Myocyte (in vitro differentiated cells): ENCODE results near the gene CD96. TPM values are rescaled to one million over a fixed set of nuclear protein-coding genes. Genes with fewer than 3 reads are reported as not detected.
A peak's percentile ranks its signal among the peaks of the same experiment; 100 is the strongest.
"Not testable (repeated sequence)": the region's sequence is repeated elsewhere in the genome, so short reads cannot be mapped to it uniquely, and the experiment has no call there.

Experiments
- DNase-seq: peaks from one replicate; pipeline ENCODE4 v3.0.0-alpha.2; 2012; ENCODE audit warnings: low read depth
- total RNA-seq: library from RNA; depleted of rRNA; stranded (reverse); fragments of >200 nt; gene quantifications from 2 replicates; pipeline ENCODE4 v1.2.3, GENCODE V29; 2014

The CD96 gene
- total RNA-seq, 1 donor from 2014 or later, result 0.08 TPM

DNA sequence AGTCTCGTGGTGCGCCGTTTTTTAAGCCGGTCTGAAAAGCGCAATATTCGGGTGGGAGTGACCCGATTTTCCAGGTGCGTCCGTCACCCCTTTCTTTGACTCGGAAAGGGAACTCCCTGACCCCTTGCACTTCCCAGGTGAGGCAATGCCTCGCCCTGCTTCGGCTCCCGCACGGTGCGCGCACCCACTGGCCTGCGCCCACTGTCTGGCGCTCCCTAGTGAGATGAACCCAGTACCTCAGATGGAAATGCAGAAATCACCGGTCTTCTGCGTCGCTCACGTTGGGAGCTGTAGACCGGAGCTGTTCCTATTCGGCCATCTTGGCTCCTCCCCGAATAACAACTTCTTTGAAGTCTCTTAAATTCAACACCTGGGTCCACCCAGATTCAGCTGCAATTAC is 19.9 kb downstream of the CD96 start:
- DNase-seq, result not testable (repeated sequence)

DNA sequence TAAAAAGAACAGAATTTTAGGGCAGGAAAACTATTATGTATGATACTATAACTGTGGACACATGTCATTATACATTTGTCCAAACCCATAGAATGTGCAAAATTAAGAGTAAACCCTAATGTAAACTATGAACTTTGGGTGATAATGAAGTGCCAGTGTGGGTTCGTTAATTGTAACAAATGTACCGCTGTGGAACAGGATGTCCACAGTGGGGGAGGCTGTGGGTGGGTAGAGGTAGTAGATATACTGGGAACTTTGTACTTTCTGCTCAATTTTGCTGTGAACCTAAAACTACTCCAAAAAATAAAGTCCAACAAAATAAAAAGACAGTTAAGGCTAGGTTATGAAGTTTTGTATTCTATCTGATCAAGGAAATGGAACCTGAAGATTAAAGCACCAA is 24.8 kb downstream of the CD96 start:
- DNase-seq, result no peak

DNA sequence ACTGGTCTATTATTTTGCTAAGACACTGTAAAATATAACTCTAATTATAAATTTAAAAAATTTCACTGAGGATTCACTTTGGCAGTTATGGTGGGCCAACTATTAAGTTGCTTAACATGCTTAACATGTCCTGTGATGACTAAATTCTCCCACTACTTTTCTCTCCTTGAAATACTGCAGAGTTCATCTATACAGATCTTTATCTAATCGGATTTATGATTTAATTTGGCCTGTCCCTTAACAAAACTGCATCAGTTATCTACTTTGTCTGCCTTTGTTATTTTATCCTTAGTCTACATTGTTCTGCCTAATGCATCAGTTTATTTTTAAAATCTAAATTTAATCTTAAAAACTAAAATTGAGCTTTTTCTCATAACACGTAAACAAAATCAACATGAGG is 26.4 kb downstream of the CD96 start:
- DNase-seq, result no peak

DNA sequence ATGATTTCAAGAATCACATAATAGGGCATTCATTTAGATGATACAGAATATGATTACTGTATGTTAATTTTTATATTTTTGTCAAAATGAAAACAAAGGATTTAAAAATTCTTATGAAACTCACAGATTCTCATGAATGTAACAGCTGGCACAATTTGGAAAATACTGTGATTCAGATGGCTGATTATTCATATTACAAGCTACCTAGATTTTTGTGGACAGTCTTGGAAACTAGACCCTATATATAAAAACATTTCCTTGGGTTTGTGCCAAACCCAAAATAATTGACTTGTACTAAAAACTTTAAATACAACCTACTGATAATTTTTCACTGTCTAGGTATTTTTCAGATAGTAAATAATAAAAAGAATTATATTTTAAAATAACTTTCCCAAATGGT is 26.9 kb downstream of the CD96 start:
- peak; percentile 8 for DNase-seq

DNA sequence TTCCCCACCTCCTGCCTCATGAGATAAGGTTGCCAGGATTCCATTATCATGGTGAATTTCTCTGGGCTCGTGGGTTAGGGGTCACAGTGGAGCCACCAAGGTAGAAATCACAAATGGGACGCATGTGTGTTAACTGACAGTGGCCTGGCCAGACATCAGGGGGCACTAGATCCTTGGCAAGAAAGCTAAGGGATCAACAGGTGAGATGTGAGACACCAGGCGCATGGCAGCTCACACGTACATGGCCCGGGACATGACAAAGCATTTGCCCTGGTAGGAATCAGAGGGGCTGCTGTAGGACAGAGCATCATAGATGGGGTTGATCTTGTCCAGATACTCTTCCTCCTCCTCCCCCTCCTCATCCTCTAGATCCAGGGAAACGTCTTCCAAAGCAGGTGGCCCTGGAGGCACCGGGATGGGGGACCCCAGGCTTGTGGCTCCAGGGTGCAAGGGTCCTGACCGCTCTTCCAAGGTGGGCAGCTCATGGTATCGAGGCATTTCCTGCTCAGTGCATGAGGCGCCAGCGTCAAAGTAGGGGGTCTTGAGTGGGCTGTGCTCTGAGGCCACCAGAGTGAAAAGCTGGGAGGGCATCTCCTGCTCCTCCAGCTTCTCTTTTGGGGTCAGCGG is 28.5 kb downstream of the CD96 start:
- DNase-seq, result no peak

DNA sequence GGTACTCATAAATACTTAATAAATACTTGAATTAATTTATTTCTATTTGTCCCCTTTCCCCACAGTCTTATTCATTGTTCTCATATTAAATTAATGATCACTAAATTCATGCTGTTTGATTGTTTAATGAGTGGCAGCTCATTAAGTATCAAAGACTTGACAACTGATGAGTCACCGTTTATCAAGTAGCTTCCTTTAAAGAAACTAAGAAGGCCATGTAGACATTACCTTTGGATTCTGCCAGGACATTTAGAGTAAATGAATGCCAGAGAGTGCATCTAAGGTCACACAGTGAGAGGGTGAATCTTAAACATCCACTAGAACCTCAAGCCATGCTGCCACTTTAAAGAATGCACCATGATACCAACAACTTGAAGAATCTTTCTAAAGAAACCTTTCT is 29.3 kb downstream of the CD96 start:
- no peak for DNase-seq

DNA sequence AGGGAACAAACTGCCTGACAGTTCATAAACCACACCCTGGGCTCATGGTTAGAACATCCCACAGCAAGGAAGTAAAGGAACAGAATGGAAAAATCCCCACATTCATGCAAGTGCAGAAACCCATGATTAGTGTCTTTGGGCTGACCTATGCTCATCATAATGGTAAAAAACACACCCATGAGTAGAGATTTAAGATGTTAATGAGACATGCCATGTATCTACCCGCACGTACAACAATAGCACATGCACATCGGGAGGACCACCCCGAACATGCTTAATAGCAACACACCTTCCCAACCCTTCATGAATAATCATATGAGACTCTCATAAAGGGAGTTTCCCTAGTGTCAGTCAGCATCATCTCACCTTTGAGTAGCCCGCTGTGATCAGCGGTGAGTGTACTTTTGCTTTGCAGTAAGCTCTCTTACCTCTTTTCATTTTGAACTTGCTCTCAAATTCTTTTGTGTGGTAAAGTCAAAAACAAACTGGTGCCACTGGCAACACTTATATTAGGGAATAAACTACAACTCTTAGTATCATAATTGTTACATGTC is 30.0 kb downstream of the CD96 start:
- no peak for DNase-seq

DNA sequence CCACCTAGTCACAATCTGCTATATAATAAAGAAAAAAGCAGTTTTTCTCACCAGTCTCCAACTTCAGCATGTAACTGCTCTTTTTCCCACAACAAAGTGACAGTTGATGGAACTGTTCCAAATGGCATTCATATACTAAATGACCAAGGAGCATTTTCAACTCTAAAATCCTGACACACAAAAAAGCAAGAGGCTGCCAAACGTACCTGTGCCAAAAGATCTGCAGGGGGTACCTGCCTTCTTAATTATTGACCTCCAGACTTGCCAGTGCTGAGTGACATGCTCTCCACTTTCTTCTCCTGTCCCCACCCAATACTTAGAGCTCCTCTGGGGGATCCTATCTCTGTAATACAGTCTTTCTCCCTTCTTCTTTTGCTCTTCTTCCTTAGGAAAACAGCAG is 35.1 kb downstream of the CD96 start:
- no peak for DNase-seq

DNA sequence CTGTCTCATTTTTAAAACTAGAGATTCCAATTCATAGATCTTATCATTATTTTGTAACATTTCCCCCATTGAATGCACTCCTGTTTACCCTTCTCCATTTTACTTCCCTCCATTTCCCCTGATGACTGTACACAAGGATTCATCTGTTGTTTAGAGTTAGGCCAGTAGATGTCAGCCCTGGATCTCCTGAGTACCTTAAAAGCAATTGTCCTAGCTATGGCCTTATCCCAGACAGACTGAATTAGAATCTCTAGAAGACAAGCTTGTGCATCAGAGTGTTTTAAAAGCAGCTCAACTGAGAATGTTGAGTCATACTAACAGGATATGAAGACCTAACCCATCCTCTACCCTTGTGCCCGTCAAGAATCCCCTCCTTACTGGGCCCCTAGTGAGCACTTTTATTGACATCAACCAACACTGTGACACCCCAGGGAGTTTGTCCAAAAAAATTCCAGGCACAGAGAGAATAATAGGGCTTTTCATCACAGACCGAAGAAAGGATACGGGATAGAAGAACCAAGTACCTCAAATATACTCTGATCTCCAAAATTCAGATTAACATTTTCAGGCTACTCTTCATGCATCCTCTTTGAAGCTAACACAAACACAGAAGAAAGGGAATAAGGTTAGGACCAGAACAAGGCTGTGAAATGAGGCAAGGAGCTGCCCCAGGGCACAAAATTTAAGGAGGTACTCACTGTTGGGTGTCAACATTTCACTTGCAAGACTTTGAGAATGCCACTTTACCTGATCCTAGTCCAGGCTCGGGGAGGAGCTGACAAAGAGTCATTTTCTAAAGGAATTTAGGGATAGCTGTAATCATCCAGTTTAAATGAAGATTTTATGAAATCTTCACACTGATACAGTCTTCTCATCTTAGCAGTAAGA is 36.0 kb downstream of the CD96 start:
- peak; percentile 78 for DNase-seq

DNA sequence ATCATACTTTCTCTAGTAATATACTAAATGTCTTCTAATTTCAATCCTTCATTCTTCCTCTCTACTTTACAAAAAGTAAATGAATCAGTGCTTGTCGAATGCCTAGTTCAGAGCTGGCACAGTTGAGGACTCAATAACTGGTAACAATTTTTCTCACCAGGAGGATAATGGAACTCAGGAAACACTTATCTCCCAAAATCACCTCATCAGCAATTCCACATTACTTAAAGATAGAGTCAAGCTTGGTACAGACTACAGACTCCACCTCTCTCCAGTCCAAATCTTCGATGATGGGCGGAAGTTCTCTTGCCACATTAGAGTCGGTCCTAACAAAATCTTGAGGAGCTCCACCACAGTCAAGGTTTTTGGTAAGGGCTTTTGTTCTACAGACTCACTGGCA is 36.9 kb downstream of the CD96 start:
- DNase-seq, result no peak

DNA sequence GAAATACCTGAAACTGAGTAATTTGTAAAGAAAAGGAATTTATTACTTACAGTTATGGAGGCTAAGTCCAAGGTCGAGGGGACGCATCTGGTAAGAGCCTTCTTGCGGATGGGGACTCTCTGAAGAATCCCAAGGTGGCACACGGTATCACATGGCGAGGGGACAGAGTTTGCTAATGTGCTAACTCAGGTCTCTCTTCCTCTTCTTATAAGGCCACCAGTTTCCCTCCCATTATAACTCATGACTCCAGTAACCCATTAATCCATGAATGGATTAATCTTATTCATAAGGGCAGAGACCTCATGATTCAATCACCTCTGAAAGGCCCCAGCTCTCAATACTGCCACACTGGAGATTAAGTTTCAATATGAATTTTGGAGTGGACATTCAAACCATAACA is 37.5 kb downstream of the CD96 start:
- DNase-seq, result no peak

DNA sequence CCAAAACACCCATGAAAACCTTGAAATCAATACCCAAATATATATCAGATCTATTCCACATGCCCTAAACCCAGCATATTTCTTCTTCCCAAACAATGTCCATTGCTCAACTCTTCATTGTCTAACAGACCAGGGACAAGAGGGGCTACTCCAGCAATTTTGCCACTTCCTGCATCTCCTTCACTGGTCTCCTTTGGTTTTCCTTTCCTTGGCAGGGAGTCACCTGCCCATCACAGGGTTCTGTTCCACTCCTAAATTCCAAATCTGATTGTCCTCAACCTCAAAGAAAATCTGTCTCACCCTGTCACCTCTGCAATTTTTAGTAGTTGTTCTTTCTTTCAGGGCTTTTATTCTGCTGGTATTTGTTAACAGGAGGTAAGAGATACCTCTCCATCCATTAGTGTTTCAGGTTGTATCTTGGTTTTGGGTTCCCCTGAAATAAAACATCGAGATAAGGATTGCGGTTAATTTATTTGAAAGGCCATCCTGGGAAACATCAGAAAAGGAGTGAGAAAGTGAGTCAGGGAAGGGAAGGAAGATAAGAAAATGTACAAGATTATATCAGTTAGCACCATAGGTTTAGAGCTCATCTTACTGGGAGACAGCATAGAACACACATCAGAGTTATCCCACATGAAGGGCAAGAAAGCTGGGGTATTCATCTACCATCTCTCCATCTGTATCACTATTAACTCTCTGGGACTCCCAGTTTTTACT is 39.6 kb downstream of the CD96 start:
- DNase-seq, result no peak

DNA sequence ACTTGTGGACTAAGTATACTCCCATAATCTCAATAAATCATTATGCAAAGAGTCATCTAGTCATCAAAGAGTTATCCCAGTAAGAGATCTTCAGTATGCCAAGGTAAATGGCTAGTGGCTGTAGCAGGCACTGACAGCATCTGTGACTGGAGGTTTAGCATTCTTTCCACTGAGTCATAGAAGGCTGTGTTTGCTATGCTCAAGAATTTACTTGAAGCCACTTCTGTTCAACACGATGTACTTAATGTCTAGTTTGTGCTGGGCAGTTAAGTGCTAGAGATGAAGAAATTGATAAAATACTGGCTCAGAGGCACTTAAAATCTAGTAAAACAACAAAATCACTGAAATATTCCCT is 40.1 kb downstream of the CD96 start:
- DNase-seq, result peak; percentile 53

DNA sequence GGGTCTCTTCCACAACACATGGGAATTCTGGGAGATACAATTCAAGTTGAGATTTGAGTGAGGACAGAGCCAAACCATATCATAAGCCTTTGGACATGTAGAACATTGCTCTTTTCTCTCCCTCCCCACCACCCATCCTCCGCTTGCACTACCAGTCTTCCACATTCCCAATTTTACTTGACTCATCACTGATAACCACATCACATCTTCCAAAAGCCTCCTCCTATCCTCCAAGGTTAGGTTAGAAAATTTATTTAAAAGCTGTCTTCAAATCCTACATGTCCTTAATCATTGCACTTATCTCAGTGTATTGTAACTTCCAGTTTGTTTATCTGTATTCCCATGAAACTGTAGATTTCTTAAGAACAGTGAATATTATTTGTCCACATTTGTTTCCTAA is 42.7 kb downstream of the CD96 start:
- DNase-seq, result no peak

DNA sequence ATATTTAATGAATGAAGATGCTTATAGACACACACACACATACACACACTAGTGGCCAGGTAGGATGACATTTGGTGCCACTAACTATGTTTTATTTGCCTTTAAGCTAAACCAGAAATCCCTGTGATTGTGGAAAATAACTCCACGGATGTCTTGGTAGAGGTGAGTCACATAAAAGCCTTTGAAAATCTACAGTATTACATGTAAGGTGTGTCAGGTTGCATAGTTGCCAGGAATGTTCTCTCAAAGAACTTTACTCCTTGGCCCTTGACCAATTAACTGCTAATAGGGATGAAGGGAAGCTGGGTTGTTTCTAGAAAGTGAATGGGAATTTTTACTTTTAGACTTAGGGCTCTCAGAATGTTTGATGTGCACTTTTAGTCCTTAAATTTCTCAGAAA is 43.2 kb downstream of the CD96 start:
- DNase-seq, result no peak

DNA sequence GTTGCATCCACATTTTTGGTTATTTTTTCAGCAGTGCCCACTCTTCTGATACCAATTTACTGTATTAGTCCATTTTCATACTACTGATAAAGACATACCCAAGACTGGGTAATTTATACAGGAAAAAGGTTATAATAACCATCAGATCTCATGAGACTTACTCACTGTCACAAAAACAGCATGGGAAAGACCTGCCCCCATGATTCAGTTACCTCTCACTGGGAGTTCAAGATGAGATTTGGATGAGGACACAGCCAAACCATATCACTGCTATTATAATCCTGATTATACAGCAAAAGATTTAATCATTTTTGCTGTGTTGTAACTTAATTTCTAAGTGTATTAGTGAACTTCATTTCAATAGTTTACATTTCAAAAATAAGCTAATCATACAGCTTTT is 46.5 kb downstream of the CD96 start:
- DNase-seq, result no peak

DNA sequence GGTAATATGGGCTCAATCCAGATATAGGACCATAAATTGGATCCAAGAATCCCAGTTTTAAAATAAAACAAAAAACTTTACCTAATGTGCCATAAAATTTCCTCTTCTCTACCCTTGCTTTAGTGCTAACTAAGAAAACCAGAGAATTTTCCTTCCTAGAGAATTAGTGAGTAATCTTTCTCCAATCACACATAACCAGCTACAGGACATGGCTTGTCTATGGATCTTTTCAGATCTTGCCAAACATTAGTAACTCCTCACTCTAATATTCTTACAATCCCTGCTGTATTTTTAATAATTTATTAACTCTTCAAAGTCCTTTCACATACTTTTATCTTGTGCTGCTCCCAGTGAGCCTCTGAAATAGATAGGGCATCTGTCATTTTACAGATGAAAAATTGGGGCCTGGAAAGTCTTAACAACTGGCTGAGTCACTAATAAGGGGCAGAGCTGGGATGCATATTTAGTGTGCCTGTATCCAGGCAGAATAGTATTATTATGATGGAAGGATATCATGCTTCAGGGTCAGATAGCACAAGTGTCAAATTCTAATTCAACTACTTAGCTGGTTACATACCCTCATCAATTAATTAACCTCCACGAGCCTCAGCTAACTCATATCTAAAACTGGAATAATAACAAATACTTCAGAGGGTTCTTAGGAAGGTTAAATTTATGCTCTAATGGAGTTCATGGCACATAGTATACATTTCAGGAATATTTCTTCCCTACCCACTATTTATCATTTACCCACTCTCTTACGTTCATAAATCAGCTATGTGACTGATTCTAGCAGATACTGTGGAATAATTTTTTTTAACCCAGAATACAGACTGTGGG is 47.5 kb downstream of the CD96 start:
- peak; percentile 31 for DNase-seq

DNA sequence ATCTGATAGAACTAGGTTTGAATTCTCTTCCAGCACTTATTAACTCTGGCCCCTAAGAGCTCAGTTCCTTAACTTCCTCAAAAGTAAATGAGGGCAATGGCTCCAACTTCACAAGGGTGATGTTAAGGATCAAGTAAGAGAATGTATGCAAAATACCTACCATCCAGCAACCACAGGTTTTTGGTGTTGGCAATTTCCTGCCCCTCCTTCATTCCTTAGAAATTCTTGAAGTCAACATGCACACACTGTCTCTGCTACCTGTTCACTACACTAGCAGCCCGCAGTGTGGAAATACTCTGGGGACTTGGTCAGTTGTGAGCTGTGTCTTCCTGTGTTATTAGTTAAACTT is 48.1 kb downstream of the CD96 start:
- no peak for DNase-seq

DNA sequence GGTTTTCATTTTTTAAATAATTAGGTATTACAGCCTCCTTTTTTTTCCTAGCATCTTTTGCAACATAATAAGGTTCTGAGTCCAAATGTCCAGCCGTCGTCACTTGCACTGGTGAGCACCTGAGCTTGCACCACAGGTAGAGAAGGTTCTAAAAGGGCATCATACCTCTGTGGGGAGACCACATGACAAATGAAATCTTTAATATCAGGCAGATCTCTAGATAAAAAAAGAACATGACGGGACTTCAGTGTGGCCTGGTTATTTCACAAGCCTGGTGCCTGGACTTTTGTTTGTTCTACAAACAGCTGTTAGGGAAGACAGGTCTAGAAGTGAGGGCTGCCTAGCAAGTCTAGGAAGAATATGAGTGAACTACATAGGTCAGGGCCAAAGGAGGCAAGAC is 49.6 kb downstream of the CD96 start:
- DNase-seq, result peak; percentile 40

DNA sequence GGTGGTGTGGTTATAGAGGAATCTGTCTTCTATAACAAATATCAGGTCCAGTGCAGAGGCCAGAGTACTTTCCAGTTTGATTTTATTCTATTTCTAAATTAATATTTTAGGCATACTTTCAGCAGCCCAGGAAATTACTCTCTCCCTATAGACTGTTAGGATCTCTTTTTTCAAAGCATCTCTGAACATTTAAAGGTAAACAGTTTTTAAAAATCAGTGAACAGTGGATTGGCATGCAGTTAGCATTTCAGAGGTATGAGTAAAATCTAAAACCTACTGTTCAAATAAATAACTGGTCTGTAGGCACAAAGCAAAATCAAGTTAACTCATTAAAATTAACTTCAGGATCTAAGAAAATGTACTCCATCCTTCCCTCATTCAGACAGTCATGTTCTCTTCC is 50.1 kb downstream of the CD96 start:
- DNase-seq, result no peak

DNA sequence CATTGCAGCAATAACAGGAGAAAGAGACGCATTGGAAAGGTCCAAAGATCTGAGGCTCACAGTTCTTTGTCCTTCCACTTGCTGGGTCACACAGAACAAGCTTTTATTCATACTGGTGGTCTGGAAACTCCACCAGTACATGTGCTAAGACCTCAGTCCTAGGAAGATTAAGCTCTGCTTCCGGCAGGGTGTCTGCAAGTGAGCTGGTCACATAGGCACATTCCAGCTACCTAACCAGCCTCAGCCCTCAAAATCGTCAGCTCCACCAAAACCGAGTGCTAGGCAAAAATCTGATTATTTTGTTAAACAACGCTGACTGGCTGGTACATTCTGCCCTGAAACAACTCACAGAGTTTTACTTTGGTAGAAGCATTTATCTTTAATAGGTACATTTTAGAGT is 50.9 kb downstream of the CD96 start:
- DNase-seq, result no peak
